ENCODE data around the gene CLDN1. TPM values are rescaled to one million over a fixed set of nuclear protein-coding genes. Genes with fewer than 3 reads are reported as not detected.

Gene CLDN1, protein sequence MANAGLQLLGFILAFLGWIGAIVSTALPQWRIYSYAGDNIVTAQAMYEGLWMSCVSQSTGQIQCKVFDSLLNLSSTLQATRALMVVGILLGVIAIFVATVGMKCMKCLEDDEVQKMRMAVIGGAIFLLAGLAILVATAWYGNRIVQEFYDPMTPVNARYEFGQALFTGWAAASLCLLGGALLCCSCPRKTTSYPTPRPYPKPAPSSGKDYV
- total RNA-seq (2021) (4.4 to 5.9 TPM (median 5.7 TPM) in 3 replicates), Bru-seq, nascent RNA (percentile 71 among the genes with signal in this experiment)
- long read RNA-seq, experiment 1, transcript CLDN1-201 (4 exons, 3,481 nt), result major isoform, 9 of 11 reads
- long read RNA-seq, experiment 1, partial matches to known transcripts, result 1 of 11 reads
- long read RNA-seq, experiment 1, other reads (novel, unspliced or antisense), result 1 of 11 reads
- long read RNA-seq, experiment 2, transcript CLDN1-201 (4 exons, 3,481 nt), result major isoform, 7 of 12 reads
- long read RNA-seq, experiment 2, partial matches to known transcripts, result 0 of 12 reads
- long read RNA-seq, experiment 2, other reads (novel, unspliced or antisense), result 5 of 12 reads
- long read RNA-seq, experiment 3, partial matches to known transcripts, result 0 of 1 reads
- long read RNA-seq, experiment 3, other reads (novel, unspliced or antisense), result 0 of 1 reads

- Mint-ChIP-seq H3K4me3 (peak within 1 kb of the TSS; percentile 84), H3K36me3 (no peaks in the 10 kb centered on the region), H3K4me1 (peaks cover 57% of the 10 kb centered on the region), H3K9me3 (no peaks in the 10 kb centered on the region), H3K27ac (peak within 1 kb of the TSS; percentile 58; the same call in 1 of the 2 replicates), H3K27me3 (ENCODE audit: low read depth) (peaks cover 18% of the 10 kb centered on the region)
- peak; percentile 92 for DNase-seq (ENCODE audit: low spot score)
- peak; percentile 90 for ATAC-seq
- CTCF ChIA-PET, result interaction anchor here (0.6 to 2.8 kb wide), 70 partner anchors 8 to 967 kb away, joined by 3 to 77 read pairs (median 4); partner anchors contain the start of gene P3H2
- POLR2A ChIA-PET, result interaction anchor here (0.7 to 1.7 kb wide), 4 partner anchors 14 to 360 kb away, joined by 3 to 9 read pairs (median 4); no protein-coding TSS in a partner anchor
- TF ChIP-seq GABPB1 (CRISPR knock-in tag; IDR thresholded peaks at IDR 0.05) (peak; percentile 61; the same call in 1 of the 2 replicates), ATF2 (CRISPR knock-in tag; IDR thresholded peaks at IDR 0.05; ENCODE audit: borderline replicate concordance, low read depth) (no peak), TP53 (CRISPR knock-in tag; IDR thresholded peaks at IDR 0.05) (no peak), ZNF121 (CRISPR knock-in tag; IDR thresholded peaks at IDR 0.05) (peak; percentile 93), E2F4 (CRISPR knock-in tag; IDR thresholded peaks at IDR 0.05; ENCODE audit: borderline replicate concordance, low read depth) (no peak), ATF6 (CRISPR knock-in tag; IDR thresholded peaks at IDR 0.05) (no peak), RORB (CRISPR knock-in tag; IDR thresholded peaks at IDR 0.05) (no peak), GRHL2 (CRISPR knock-in tag; IDR thresholded peaks at IDR 0.05; ENCODE audit: insufficient replicate concordance, severe bottlenecking) (no peak), ERG (CRISPR knock-in tag; IDR thresholded peaks at IDR 0.05) (no peak)
- TF ChIP-seq, protein P1, sequence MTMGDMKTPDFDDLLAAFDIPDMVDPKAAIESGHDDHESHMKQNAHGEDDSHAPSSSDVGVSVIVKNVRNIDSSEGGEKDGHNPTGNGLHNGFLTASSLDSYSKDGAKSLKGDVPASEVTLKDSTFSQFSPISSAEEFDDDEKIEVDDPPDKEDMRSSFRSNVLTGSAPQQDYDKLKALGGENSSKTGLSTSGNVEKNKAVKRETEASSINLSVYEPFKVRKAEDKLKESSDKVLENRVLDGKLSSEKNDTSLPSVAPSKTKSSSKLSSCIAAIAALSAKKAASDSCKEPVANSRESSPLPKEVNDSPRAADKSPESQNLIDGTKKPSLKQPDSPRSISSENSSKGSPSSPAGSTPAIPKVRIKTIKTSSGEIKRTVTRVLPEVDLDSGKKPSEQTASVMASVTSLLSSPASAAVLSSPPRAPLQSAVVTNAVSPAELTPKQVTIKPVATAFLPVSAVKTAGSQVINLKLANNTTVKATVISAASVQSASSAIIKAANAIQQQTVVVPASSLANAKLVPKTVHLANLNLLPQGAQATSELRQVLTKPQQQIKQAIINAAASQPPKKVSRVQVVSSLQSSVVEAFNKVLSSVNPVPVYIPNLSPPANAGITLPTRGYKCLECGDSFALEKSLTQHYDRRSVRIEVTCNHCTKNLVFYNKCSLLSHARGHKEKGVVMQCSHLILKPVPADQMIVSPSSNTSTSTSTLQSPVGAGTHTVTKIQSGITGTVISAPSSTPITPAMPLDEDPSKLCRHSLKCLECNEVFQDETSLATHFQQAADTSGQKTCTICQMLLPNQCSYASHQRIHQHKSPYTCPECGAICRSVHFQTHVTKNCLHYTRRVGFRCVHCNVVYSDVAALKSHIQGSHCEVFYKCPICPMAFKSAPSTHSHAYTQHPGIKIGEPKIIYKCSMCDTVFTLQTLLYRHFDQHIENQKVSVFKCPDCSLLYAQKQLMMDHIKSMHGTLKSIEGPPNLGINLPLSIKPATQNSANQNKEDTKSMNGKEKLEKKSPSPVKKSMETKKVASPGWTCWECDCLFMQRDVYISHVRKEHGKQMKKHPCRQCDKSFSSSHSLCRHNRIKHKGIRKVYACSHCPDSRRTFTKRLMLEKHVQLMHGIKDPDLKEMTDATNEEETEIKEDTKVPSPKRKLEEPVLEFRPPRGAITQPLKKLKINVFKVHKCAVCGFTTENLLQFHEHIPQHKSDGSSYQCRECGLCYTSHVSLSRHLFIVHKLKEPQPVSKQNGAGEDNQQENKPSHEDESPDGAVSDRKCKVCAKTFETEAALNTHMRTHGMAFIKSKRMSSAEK (CRISPR knock-in tag; IDR thresholded peaks at IDR 0.05; ENCODE audit: borderline replicate concordance), result no peak
- TF ChIP-seq, protein P2, sequence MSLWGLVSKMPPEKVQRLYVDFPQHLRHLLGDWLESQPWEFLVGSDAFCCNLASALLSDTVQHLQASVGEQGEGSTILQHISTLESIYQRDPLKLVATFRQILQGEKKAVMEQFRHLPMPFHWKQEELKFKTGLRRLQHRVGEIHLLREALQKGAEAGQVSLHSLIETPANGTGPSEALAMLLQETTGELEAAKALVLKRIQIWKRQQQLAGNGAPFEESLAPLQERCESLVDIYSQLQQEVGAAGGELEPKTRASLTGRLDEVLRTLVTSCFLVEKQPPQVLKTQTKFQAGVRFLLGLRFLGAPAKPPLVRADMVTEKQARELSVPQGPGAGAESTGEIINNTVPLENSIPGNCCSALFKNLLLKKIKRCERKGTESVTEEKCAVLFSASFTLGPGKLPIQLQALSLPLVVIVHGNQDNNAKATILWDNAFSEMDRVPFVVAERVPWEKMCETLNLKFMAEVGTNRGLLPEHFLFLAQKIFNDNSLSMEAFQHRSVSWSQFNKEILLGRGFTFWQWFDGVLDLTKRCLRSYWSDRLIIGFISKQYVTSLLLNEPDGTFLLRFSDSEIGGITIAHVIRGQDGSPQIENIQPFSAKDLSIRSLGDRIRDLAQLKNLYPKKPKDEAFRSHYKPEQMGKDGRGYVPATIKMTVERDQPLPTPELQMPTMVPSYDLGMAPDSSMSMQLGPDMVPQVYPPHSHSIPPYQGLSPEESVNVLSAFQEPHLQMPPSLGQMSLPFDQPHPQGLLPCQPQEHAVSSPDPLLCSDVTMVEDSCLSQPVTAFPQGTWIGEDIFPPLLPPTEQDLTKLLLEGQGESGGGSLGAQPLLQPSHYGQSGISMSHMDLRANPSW (CRISPR knock-in tag; conservative IDR thresholded peaks at IDR 0.05; ENCODE audit: low read depth), result peak; percentile 38; the same call in 1 of the 2 replicates
- TF ChIP-seq, protein P3, sequence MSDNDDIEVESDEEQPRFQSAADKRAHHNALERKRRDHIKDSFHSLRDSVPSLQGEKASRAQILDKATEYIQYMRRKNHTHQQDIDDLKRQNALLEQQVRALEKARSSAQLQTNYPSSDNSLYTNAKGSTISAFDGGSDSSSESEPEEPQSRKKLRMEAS (CRISPR knock-in tag; IDR thresholded peaks at IDR 0.05), result peak; percentile 54; the same call in 1 of the 2 replicates
- TF ChIP-seq, protein P4, sequence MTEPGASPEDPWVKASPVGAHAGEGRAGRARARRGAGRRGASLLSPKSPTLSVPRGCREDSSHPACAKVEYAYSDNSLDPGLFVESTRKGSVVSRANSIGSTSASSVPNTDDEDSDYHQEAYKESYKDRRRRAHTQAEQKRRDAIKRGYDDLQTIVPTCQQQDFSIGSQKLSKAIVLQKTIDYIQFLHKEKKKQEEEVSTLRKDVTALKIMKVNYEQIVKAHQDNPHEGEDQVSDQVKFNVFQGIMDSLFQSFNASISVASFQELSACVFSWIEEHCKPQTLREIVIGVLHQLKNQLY (CRISPR knock-in tag; IDR thresholded peaks at IDR 0.05), result peak; percentile 72; the same call in 1 of the 2 replicates
- TF ChIP-seq, protein P5, sequence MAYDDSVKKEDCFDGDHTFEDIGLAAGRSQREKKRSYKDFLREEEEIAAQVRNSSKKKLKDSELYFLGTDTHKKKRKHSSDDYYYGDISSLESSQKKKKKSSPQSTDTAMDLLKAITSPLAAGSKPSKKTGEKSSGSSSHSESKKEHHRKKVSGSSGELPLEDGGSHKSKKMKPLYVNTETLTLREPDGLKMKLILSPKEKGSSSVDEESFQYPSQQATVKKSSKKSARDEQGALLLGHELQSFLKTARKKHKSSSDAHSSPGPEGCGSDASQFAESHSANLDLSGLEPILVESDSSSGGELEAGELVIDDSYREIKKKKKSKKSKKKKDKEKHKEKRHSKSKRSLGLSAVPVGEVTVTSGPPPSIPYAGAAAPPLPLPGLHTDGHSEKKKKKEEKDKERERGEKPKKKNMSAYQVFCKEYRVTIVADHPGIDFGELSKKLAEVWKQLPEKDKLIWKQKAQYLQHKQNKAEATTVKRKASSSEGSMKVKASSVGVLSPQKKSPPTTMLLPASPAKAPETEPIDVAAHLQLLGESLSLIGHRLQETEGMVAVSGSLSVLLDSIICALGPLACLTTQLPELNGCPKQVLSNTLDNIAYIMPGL (CRISPR knock-in tag; IDR thresholded peaks at IDR 0.05), result peak; percentile 100
Observed at GRCh38 chr3:190321789-190322603, at the start of gene CLDN1. Gene CLDN1, minus strand, starts transcription at chr3:190322446. Its CDS starts 240 bp downstream, at chr3:190322206.

All from WTC11 (cell line).